PFSK-1 (cell line): ENCODE measurements around the gene NR6A1.

ENCODE experiments used
- FOXP2 ChIP-seq: optimal IDR thresholded peaks from 2 replicates; pipeline ENCODE3; 2011; ENCODE audit warnings: borderline replicate concordance, control low read depth, inconsistent platforms; ENCODE audit not compliant: insufficient read depth; ENCODE audit errors: extremely low read length, extremely low read depth
- POLR2AphosphoS5 ChIP-seq: IDR thresholded peaks from 2 replicates; pipeline ENCODE4 v1.6.1; 2012; ENCODE audit warnings: low read depth, mild to moderate bottlenecking, control low read depth, low read length, moderate library complexity
- SIN3A ChIP-seq: IDR thresholded peaks from 2 replicates; pipeline ENCODE4 v1.6.1; 2012; ENCODE audit warnings: mild to moderate bottlenecking, low read length, moderate library complexity, borderline replicate concordance; ENCODE audit not compliant: insufficient read depth
- TAF1 ChIP-seq: IDR thresholded peaks from 2 replicates; pipeline ENCODE4 v1.6.1; 2012; ENCODE audit warnings: low read length, control low read depth, borderline replicate concordance; ENCODE audit not compliant: insufficient read depth
- TF ChIP-seq, protein P1 (sequence below), 2 experiments: IDR thresholded peaks; 2 replicates each; pipeline versions ENCODE4 v1.6.1 to v1.8.0; 2011 to 2012; ENCODE audit warnings: low read depth in 2 of 2, low read length in 2 of 2, control low read depth in 1 of 2, inconsistent platforms in 1 of 2, mild to moderate bottlenecking in 1 of 2, moderate library complexity in 1 of 2; ENCODE audit not compliant: insufficient read depth in 1 of 2

Gene NR6A1

DNA sequence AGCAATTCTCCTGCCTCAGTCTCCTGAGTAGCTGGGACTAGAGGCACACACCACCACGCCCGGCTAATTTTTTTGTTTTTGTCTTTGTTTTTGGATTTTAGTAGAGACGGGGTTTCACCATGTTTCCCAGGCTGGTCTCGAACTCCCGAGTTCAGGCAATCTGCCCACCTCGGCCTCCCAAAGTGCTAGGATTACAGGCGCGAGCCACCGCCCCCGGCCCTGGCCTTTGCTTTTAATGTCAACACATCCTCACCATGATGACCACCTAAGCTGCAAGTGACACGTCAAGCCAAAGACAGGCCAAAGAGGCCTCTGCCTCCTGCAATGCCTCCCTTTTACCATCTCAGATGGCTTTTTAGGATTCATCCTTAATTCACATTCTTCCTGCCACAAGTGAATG is 142.4 kb downstream of the NR6A1 start:
- TF ChIP-seq, protein P1, sequence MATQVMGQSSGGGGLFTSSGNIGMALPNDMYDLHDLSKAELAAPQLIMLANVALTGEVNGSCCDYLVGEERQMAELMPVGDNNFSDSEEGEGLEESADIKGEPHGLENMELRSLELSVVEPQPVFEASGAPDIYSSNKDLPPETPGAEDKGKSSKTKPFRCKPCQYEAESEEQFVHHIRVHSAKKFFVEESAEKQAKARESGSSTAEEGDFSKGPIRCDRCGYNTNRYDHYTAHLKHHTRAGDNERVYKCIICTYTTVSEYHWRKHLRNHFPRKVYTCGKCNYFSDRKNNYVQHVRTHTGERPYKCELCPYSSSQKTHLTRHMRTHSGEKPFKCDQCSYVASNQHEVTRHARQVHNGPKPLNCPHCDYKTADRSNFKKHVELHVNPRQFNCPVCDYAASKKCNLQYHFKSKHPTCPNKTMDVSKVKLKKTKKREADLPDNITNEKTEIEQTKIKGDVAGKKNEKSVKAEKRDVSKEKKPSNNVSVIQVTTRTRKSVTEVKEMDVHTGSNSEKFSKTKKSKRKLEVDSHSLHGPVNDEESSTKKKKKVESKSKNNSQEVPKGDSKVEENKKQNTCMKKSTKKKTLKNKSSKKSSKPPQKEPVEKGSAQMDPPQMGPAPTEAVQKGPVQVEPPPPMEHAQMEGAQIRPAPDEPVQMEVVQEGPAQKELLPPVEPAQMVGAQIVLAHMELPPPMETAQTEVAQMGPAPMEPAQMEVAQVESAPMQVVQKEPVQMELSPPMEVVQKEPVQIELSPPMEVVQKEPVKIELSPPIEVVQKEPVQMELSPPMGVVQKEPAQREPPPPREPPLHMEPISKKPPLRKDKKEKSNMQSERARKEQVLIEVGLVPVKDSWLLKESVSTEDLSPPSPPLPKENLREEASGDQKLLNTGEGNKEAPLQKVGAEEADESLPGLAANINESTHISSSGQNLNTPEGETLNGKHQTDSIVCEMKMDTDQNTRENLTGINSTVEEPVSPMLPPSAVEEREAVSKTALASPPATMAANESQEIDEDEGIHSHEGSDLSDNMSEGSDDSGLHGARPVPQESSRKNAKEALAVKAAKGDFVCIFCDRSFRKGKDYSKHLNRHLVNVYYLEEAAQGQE (IDR thresholded peaks at IDR 0.05; ENCODE audit: insufficient read depth in 1 of 2, low read depth in 2 of 2, low read length in 2 of 2), result no peak
- TF ChIP-seq POLR2AphosphoS5 (no peak), FOXP2 (no peak)

DNA sequence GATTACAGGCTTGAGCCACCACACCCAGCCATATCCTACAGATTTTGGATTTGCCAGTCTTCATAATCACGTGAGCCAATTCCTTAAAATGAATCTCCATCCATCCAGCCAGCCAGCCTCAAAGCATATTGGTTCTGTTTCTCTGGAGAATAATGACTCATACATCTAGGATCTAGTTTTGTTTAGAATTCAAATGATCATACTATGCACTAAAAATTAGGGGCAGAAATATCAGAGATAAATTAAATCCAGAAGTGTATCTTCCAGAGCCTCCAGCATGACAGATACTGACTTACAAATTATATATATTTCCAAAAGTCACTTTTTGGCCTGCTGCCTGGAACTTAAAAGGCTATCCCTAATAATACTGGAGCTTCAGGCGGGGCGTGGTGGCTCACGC is 144.8 kb downstream of the NR6A1 start:
- TF ChIP-seq, protein P1 (IDR thresholded peaks at IDR 0.05; ENCODE audit: insufficient read depth in 1 of 2, low read depth in 2 of 2, low read length in 2 of 2), result no peak
- TF ChIP-seq TAF1, result no peak
- no peak for TF ChIP-seq FOXP2
- no peak for TF ChIP-seq POLR2AphosphoS5
- no peak for TF ChIP-seq SIN3A

DNA sequence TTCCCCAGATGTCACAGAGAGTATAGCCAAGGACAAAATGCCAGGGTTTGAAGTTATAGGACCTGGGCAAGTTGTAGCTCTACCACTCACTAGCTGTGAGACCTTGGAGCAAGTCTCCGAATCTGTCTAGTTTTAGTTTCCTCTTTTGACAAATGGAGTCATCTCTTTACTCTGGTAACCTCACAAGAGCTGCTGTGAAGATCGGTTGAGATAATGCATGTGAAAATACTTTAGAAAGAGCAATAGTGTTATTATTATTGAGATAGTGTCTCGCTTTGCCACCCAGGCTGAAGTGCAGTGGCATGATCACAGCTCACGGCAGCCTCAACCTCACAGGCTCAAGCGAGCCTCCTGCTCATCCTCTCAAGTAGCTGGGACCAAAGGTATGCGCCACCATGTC is 146.0 kb downstream of the NR6A1 start:
- TF ChIP-seq POLR2AphosphoS5 (no peak), TAF1 (no peak), FOXP2 (no peak), SIN3A (no peak)
- TF ChIP-seq, protein P1 (IDR thresholded peaks at IDR 0.05; ENCODE audit: insufficient read depth in 1 of 2, low read depth in 2 of 2, low read length in 2 of 2), result no peak

DNA sequence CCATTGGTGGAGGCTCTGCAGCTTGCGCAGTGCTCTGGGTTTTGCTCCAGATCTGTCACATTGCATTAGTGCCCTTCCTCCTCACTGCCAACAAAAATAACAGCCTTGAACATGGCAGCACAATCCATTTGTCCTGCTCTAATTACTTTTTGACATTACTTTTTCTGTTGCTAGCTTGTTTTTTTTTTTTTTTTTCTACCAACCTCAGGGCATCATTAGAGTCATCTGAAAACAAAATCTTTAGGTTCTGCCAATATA is 146.4 kb downstream of the NR6A1 start:
- TF ChIP-seq POLR2AphosphoS5 (no peak), FOXP2 (no peak), TAF1 (no peak), SIN3A (no peak)
- TF ChIP-seq, protein P1 (IDR thresholded peaks at IDR 0.05; ENCODE audit: insufficient read depth in 1 of 2, low read depth in 2 of 2, low read length in 2 of 2), result no peak

DNA sequence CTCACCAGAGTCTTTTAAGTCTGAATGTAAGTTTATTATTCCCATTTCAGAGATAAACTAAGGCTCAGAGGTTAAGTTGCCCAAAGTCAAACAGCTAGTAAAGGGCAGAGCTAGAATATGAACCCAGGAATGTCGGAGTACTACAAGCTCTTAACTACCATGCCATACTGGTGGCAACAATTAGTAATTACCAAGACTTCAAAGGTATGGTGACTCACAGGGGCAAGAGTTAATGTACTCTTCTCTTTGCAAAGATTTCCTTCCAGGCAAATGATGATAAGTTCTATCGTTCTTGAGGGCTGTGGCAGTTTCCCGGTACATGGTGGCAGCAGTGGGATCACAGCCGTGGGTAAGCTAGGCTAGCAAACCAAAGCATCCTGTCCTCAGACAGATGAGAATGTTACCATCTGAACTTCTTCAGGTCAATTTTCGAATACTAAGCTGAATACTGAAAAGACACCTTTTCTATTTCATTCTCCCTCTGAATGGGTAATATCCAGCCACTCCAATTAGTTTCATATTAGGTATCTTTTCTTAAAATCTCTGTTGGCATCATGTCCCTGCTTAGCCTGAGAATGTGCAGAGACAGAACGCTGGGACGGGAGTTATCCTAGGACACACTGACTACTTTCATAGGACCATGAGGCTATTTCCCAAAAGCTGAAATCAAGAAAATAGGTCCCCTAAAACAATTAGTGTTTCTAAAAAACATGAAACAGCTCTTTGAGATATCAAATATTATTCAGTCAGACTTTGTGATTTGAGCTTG is 147.0 kb downstream of the NR6A1 start:
- no peak for TF ChIP-seq POLR2AphosphoS5
- TF ChIP-seq, protein P1 (IDR thresholded peaks at IDR 0.05; ENCODE audit: insufficient read depth in 1 of 2, low read depth in 2 of 2, low read length in 2 of 2), result no peak
- no peak for TF ChIP-seq TAF1
- no peak for TF ChIP-seq SIN3A
- TF ChIP-seq FOXP2, result no peak
